Measurements from ENCODE around the gene ABCA4.

ABCA4 gene

GRCh38 chr1:93980320-93981273 lies 140.4 kb downstream of the ABCA4 start:
- no peak overlapping the region for H3K27ac ChIP-seq (ENCODE audit: poor library complexity, severe bottlenecking)

DNA sequence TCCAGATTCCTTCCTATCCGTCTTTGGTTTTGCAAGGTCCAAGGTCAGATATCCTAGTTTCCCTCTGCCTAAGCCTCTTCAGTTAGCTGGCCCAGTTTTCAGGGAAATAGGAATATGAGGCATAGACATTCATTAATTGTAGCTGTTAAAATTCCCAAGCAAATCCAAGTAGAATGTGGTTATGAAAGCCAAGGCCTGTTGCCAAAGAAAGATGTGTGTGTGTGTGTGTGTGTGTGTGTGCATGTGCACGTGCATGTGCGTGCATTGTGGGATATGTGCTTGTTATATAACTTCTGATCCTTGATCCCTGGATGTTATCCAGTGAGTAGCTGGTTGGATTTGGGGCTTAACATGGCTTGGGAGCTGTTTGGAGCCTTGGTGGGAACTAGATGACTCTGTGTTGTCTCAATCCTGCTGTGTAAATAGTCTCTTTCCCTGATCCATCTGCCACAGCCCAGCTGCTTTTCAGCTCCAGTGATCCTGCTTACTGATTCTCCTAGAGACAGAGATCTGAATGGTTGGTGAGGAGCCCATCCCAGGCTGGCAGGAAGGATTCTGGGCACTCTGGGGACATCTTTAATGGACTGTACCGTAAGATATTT lies 141.1 kb downstream of the ABCA4 start:
- Histone ChIP-seq H3K4me1 (ENCODE audit: insufficient read depth, poor library complexity, severe bottlenecking) (peaks cover 14% of the 10 kb centered on the region), H3K4me3 (ENCODE audit: severe bottlenecking) (no peak overlapping the region), H3K27ac (ENCODE audit: poor library complexity, severe bottlenecking) (no peak overlapping the region), H3K9me3 (ENCODE audit: severe bottlenecking) (no peaks in the 10 kb centered on the region), H3K36me3 (ENCODE audit: low read depth) (no peaks in the 10 kb centered on the region), H3K27me3 (ENCODE audit: insufficient read depth, poor library complexity, severe bottlenecking) (no peaks in the 10 kb centered on the region)
- ATAC-seq (ENCODE audit: low read depth) (no peak), DNase-seq (ENCODE audit: low spot score) (no peak)
- TF ChIP-seq CTCF (IDR thresholded peaks at IDR 0.05; ENCODE audit: poor library complexity, severe bottlenecking) = no peak

More at GRCh38 chr1:93980320-93981273, 140.4 kb downstream of the ABCA4 start:
- peak; percentile 40; the same call in 1 of the 3 replicates for ATAC-seq (ENCODE audit: low read depth)
- peaks cover 14% of the 10 kb centered on the region for H3K4me1 ChIP-seq (ENCODE audit: insufficient read depth, poor library complexity, severe bottlenecking)
- H3K36me3 ChIP-seq (ENCODE audit: low read depth) = no peaks in the 10 kb centered on the region
- no peak overlapping the region for H3K4me3 ChIP-seq (ENCODE audit: severe bottlenecking)
- H3K27me3 ChIP-seq (ENCODE audit: insufficient read depth, poor library complexity, severe bottlenecking) = no peaks in the 10 kb centered on the region
- no peaks in the 10 kb centered on the region for H3K9me3 ChIP-seq (ENCODE audit: severe bottlenecking)
- TF ChIP-seq CTCF (IDR thresholded peaks at IDR 0.05; ENCODE audit: poor library complexity, severe bottlenecking) = no peak
- no peak for DNase-seq (ENCODE audit: low spot score)

- Histone ChIP-seq H3K4me3 (ENCODE audit: severe bottlenecking) (no peak overlapping the region), H3K27ac (ENCODE audit: poor library complexity, severe bottlenecking) (no peak overlapping the region), H3K27me3 (ENCODE audit: insufficient read depth, poor library complexity, severe bottlenecking) (no peaks in the 10 kb centered on the region), H3K4me1 (ENCODE audit: insufficient read depth, poor library complexity, severe bottlenecking) (peaks cover 14% of the 10 kb centered on the region), H3K9me3 (ENCODE audit: severe bottlenecking) (no peaks in the 10 kb centered on the region), H3K36me3 (ENCODE audit: low read depth) (no peaks in the 10 kb centered on the region)
- DNase-seq (ENCODE audit: low spot score) = no peak
- ATAC-seq (ENCODE audit: low read depth) = no peak
- no peak for TF ChIP-seq CTCF (IDR thresholded peaks at IDR 0.05; ENCODE audit: poor library complexity, severe bottlenecking)
Observed at GRCh38 chr1:93979040-93979717, 141.8 kb downstream of the ABCA4 start.

DNA sequence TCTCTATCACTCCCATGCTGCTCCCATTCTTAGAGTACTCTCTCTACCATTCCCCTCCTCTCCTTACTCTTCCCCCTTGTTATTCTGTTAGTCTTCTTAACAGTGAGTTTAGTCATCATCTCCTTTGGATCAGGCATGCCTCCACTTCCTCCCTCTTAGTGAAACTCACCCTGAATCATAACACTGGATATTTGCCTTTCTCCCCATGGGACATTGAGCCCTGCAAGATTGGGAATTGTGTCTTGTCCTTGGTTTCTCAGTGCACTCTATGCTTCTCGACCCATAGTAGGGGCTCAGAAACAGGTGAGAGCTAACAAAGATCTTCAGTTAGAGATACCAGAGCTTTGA lies 143.4 kb downstream of the ABCA4 start:
- Histone ChIP-seq H3K4me3 (ENCODE audit: severe bottlenecking) (no peak overlapping the region), H3K27me3 (ENCODE audit: insufficient read depth, poor library complexity, severe bottlenecking) (no peaks in the 10 kb centered on the region), H3K27ac (ENCODE audit: poor library complexity, severe bottlenecking) (peak overlapping the region; percentile 10), H3K4me1 (ENCODE audit: insufficient read depth, poor library complexity, severe bottlenecking) (peaks cover 14% of the 10 kb centered on the region), H3K9me3 (ENCODE audit: severe bottlenecking) (no peaks in the 10 kb centered on the region), H3K36me3 (ENCODE audit: low read depth) (no peaks in the 10 kb centered on the region)
- no peak for TF ChIP-seq CTCF (IDR thresholded peaks at IDR 0.05; ENCODE audit: poor library complexity, severe bottlenecking)
- DNase-seq (ENCODE audit: low spot score) = no peak
- peak; percentile 86 for ATAC-seq (ENCODE audit: low read depth)
